ENCODE measurements around the gene CFD.
"Not testable (repeated sequence)": the region's sequence is repeated elsewhere in the genome, so short reads cannot be mapped to it uniquely, and the experiment has no call there.

CFD gene

DNA sequence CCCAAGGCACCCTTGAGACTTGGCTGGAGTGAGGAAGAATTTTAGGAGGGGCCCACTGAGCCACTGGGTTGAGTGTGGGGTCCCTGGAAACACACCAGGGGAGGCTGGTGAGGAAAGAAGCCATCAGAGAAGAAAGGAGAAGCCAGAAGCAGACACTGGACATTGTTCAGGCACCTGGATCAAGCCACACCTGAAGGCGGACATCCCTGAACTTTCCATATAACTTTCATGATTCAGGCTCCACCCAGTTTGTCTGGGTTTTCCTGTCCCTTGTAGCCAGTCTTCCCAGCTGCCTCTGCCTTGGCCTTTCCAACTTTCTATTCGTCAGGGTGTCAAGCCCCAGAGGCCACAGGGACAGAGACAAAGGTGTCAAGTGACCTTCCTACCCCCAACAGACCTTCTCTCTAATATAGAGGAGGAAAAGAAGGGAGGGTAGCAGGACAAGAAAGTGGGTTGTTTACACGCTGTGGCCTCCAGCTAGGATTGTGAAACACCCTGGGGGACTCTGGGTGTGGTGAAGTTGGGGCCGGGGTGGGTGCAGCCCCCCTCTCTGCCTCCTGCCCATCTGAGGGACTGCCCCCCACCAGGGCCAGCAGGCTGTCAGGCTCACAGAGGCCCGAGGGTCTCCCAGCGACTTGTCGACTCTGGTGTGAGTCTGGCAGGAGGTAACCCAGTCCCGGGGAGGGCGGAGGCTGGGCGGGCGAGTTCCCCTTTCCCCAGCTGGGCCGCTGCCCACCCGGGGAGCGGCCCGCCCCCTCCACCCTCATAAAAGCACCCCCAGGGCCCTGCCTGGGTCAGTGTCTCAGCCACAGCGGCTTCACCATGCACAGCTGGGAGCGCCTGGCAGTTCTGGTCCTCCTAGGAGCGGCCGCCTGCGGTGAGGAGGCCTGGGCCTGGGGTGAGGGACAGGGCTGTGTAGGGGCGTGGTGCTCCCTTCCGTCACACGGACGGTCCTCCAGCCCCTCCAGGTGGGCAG lies at the start of gene CFD:
CFD (plus strand) TSS at position 797 of the 976 bp plus-strand sequence; CDS start at position 823, 26 bp downstream.
- DNase-seq (ENCODE audit: low read depth in 1 of 2, low spot score in 1 of 2) = no peak

- DNase-seq (ENCODE audit: low read depth in 1 of 2, low spot score in 1 of 2) = no peak
Observed at GRCh38 chr19:810077-810855, 49.2 kb upstream of the CFD start.

DNA sequence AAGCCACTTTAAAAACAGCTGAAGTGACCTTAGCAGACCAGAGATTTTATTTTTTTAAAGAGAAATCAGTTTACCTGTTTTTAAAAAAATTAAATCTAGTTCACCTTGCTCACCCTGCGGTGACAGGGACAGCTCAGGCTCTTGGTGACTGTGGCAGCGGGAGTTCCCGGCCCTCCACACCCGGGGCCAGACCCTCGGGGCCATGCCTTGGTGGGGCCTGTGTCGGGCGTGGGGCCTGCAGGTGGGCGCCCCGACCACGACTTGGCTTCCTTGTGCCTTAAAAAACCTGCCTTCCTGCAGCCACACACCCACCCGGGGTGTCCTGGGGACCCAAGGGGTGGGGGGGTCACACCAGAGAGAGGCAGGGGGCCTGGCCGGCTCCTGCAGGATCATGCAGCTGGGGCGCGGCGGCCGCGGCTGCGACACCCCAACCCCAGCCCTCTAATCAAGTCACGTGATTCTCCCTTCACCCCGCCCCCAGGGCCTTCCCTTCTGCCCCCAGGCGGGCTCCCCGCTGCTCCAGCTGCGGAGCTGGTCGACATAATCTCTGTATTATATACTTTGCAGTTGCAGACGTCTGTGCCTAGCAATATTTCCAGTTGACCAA lies 48.5 kb upstream of the CFD start:
- no peak for DNase-seq (ENCODE audit: low read depth in 1 of 2, low spot score in 1 of 2)

- DNase-seq (ENCODE audit: low read depth in 1 of 2, low spot score in 1 of 2) = no peak
Observed at GRCh38 chr19:811506-812048, 47.9 kb upstream of the CFD start.

DNA sequence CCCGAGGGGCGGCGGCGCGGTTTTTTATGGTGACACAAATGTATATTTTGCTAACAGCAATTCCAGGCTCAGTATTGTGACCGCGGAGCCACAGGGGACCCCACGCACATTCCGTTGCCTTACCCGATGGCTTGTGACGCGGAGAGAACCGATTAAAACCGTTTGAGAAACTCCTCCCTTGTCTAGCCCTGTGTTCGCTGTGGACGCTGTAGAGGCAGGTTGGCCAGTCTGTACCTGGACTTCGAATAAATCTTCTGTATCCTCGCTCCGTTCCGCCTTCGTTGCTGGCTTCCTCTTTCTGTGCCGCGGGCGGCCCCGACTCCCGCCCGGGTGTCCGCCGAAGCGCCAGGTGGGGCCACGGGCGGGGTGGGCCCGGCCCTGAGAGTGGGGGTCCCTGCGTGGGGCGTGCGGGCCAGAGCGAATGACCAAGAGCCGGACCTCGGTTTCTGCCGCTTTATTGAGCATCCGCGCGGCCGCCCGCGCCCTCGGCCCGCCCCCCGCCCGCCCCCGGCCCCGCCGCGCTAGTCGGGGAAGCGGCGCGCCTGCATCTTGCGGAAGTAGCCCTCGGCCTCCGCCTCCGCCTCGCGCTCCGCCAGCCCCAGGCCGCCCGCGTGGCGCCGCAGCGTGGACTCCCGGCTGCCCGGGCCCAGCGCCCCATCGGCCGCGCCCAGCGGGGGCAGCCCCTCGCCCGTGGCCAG lies 47.3 kb upstream of the CFD start:
- no peak for DNase-seq (ENCODE audit: low read depth in 1 of 2, low spot score in 1 of 2)

DNA sequence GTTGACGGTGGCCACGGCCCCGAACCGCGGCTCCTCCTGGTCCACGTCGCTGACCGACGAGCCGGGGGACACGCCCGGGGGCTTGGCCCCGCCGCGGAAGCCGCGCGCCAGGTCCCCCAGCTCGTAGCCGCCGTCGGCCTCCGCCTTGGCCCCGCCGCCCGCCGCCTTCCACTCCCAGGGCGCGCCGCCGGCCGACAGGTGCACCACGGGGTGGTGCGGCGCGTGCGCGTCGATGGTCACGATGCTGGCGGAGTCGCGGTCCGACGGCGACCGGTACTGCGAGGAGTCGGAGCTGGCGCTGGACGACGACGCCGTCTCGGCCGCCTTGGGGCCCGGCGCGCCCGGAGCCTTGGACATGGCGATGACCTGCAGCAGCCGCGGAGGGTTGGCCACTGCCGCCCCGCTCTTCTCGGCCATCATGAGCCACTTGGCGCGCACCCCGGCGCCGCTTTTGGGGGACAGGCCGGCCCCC lies 46.7 kb upstream of the CFD start:
- DNase-seq (ENCODE audit: low read depth in 1 of 2, low spot score in 1 of 2) = no peak

- DNase-seq (ENCODE audit: low read depth in 1 of 2, low spot score in 1 of 2) = no peak
Observed at GRCh38 chr19:813219-814151, 46.0 kb upstream of the CFD start.

DNA sequence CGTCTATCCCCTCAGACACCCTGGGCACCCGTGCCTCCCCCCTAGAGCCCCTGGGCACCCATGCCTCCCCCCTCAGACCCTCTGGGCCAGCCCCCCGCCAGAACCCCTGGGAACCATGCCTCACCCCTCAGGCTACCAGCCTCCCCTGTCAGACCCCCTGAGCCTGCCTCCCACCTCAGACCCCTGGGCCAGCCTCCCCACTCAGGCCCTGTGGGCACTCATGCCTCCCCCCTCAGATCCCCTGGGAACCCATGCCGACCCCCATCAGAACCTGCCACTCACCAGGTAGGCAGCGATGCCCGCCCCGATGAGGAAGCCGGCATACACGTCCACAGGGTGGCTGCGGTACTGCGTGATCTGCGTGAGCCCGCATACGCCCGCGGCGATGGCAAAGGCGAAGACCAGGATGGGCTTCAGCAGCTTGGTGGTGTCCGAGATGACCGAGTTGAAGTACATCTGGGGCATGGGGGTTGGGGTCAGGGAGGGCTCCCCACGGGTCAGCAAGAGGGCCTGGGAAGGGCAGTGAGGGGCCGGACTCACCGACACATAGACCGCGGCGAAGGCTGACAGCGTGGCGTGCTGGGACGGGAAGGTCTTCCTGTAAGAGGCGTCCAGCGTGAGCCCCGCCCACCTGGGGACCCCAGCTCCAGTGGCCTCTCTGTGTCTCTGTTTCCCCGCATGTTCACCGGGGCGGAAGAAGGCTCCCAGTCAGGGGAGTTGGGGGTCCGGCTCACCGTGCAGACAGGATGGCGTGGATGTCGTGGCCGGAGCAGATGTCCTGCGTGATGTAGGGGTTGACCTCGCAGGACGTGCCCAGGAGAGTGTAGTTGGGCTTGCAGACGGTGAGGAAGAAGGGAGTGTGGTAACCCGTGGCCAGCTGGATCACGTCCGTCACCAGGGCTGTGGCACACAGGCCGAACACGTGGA lies 45.0 kb upstream of the CFD start:
- no peak for DNase-seq (ENCODE audit: low read depth in 1 of 2, low spot score in 1 of 2)

DNA sequence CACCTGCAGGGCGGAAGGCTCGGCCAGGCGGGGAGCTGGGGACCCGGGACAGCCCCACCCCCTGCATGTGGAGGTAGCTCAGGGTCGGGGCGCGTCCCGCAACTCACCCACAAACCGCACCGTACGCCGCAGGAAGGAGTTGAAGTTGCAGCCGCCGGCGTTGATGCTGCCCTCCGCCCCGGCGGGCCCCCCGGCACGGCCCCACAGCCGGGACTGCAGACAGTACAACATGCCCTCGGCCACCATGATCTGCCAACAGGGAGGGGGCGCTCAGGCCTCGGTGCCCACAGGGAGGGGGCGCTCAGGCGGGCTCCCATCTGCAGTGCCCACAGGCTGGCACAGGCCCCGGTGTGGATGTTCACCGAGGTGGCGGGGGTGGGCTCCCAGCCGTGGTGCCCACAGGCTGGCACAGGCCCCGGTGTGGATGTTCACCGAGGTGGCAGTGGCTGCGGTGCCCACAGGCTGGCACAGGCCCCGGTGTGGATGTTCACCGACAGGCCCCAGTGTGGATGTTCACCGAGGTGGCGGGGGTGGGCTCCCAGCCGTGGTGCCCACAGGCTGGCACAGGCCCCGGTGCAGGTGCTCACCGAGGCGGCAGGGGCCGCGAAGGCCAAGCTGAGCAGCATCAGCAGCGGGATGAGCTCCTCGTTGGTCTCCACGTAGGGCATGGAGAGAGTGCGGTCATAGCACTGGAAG lies 44.2 kb upstream of the CFD start:
- no peak for DNase-seq (ENCODE audit: low read depth in 1 of 2, low spot score in 1 of 2)

- DNase-seq (ENCODE audit: low read depth in 1 of 2, low spot score in 1 of 2) = no peak
Observed at GRCh38 chr19:815775-816499, 43.5 kb upstream of the CFD start.

GRCh38 chr19:816500-816857 lies 43.0 kb upstream of the CFD start:
- no peak for DNase-seq (ENCODE audit: low read depth in 1 of 2, low spot score in 1 of 2)

DNA sequence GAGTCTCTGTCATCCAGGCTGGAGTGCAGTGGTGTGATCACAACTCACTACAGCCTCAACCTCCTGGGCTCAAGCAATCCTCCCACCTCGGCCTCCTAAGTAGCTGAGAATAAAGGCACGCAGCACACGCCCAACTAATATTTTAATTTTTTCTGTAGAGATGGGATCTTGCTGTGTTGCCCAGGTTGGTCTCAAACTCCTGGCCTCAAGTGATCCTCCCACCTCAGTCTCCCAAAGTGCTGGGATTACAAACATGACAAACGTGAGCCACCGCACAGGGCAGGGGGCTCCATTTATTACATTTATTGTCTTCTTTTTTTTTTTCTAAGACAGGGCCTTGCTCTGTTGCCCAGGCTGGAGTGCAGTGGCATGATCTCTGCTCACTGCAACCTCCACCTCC lies 39.3 kb upstream of the CFD start:
- not testable (repeated sequence) for DNase-seq (ENCODE audit: low read depth in 1 of 2, low spot score in 1 of 2)

GRCh38 chr19:821231-821824 lies 38.1 kb upstream of the CFD start:
- no peak for DNase-seq (ENCODE audit: low read depth in 1 of 2, low spot score in 1 of 2)

DNA sequence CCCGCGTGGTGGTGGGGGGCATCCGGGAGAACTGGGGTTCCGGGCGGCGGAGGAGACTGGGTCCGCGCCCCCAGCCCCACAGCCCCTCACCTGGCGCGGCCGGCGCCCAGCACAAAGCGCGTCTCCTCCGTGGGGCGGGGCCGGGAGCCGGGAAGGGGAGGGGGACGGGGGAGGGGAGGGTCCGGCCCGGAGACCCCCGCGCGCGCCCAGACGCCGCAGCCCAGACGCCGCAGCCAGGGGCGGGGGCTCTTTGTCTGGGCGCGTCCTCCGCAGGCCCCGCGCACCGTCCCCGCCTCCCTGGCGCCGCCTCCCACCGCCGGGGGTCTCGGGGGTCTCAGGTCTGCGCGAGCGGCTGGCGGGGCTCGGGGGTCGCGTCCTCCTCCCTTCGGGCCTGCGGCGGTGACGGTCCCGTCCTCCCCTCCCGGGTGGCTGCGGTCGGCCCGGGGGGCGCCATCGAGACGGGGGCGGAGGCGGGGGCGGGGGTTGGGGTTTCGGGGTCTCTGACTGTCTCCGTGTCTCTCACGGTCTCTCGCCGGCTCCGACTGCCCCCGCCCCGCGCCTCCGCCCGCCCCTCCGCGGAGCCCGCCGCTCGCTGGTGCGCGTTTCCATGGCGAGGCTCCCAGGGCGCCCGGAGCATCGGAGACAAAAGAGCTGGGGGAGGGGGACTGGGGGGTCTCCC lies 37.5 kb upstream of the CFD start, which contains the start of gene PLPPR3:
PLPPR3 (minus strand) TSS at position 131 of the 679 bp plus-strand sequence. CDS start 396 bp downstream, outside the sequence.
- DNase-seq (ENCODE audit: low read depth in 1 of 2, low spot score in 1 of 2) = no peak

GRCh38 chr19:823565-824121 lies 35.8 kb upstream of the CFD start:
- no peak for DNase-seq (ENCODE audit: low read depth in 1 of 2, low spot score in 1 of 2)

GRCh38 chr19:824885-825284 lies 34.6 kb upstream of the CFD start:
- DNase-seq (ENCODE audit: low read depth in 1 of 2, low spot score in 1 of 2) = no peak
